ENCODE results near the gene SNIP1.
A peak's percentile ranks its signal among the peaks of the same experiment; 100 is the strongest.
"Not testable (repeated sequence)": the region's sequence is repeated elsewhere in the genome, so short reads cannot be mapped to it uniquely, and the experiment has no call there.

SNIP1 gene

GRCh38 chr1:37558411-37558810, 4.3 kb upstream of the SNIP1 start:
- DNase-seq = no peak

- no peak for DNase-seq
Measured at GRCh38 chr1:37557402-37557801, 3.3 kb upstream of the SNIP1 start.

GRCh38 chr1:37556712-37557196, 2.7 kb upstream of the SNIP1 start, which contains the start of gene DNALI1:
TSS of gene DNALI1 (plus strand) at chr1:37556940. CDS start at chr1:37556995, 55 bp downstream.
- peak; percentile 33 for DNase-seq

GRCh38 chr1:37553598-37553926, 531 bp downstream of the SNIP1 start:
- no peak for DNase-seq

- DNase-seq = no peak
Measured at GRCh38 chr1:37549341-37549740, 4.8 kb downstream of the SNIP1 start.

- no peak for DNase-seq
Measured at GRCh38 chr1:37545019-37545418, 9.1 kb downstream of the SNIP1 start.

GRCh38 chr1:37544530-37544929, 9.6 kb downstream of the SNIP1 start:
- no peak for DNase-seq

GRCh38 chr1:37540036-37540785, 13.9 kb downstream of the SNIP1 start:
- no peak for DNase-seq

- DNase-seq = not testable (repeated sequence)
Measured at GRCh38 chr1:37539154-37539553, 14.9 kb downstream of the SNIP1 start.

GRCh38 chr1:37537378-37537777, 16.7 kb downstream of the SNIP1 start:
- DNase-seq = no peak

GRCh38 chr1:37533317-37534093, 20.6 kb downstream of the SNIP1 start:
- no peak for DNase-seq

GRCh38 chr1:37532418-37533156, 21.5 kb downstream of the SNIP1 start:
- DNase-seq = not testable (repeated sequence)

GRCh38 chr1:37529888-37530287, 24.2 kb downstream of the SNIP1 start:
- DNase-seq = not testable (repeated sequence)

GRCh38 chr1:37519613-37520012, 34.5 kb downstream of the SNIP1 start:
- no peak for DNase-seq

GRCh38 chr1:37518929-37519328, 35.2 kb downstream of the SNIP1 start:
- DNase-seq = not testable (repeated sequence)

- not testable (repeated sequence) for DNase-seq
Measured at GRCh38 chr1:37518241-37518640, 35.9 kb downstream of the SNIP1 start.

- no peak for DNase-seq
Measured at GRCh38 chr1:37517569-37517968, 36.5 kb downstream of the SNIP1 start.

- no peak for DNase-seq
Measured at GRCh38 chr1:37515185-37516034, 38.7 kb downstream of the SNIP1 start.

GRCh38 chr1:37514350-37515184, 39.5 kb downstream of the SNIP1 start, which contains the start of gene MEAF6:
TSS of gene MEAF6 (minus strand) at chr1:37514766. CDS start at chr1:37514746, 20 bp downstream.
- no peak for DNase-seq

GRCh38 chr1:37513795-37514349, 40.2 kb downstream of the SNIP1 start:
- DNase-seq = peak; percentile 5

- no peak for DNase-seq
Measured at GRCh38 chr1:37509181-37509580, 44.9 kb downstream of the SNIP1 start.
